ENCODE results near the gene CAMTA1. TPM values are rescaled to one million over a fixed set of nuclear protein-coding genes. Genes with fewer than 3 reads are reported as not detected.

CAMTA1 gene
- total and polyA plus RNA-seq, 4 donors, result 18.0 to 93.5 (median 35.8) TPM

GRCh38 chr1:7575041-7575400 is 789.8 kb downstream of the CAMTA1 start:
- H3K9me3 ChIP-seq (ENCODE audit: control insufficient read depth in 4 of 4, low read length in 3 of 4), result no peaks in the 10 kb centered on the region
- peaks cover 17 to 39% (median 27%) of the 10 kb centered on the region in 4 donors for H3K4me1 ChIP-seq (ENCODE audit: control insufficient read depth in 4 of 4, insufficient read depth in 4 of 4, low read length in 3 of 4)
- H3K27ac ChIP-seq (ENCODE audit: low read depth in 1 of 2, low read length in 2 of 2), result peak overlapping the region; percentile 79 to 88
- no peaks in the 10 kb centered on the region for H3K27me3 ChIP-seq (ENCODE audit: control insufficient read depth in 4 of 4, insufficient read depth in 4 of 4, low read length in 3 of 4)
- TF ChIP-seq RXRA (IDR thresholded peaks at IDR 0.05), result no peak
- no peak for TF ChIP-seq NR2F2 (IDR thresholded peaks at IDR 0.05)
- TF ChIP-seq SP1 (IDR thresholded peaks at IDR 0.05), result no peak
- no peak for TF ChIP-seq EGR1 (IDR thresholded peaks at IDR 0.05; ENCODE audit: low read depth in 2 of 2)
- 85% methylated on average over 2 of the region's 2 CpGs for WGBS
- no peaks in the 10 kb centered on the region for H3K36me3 ChIP-seq (ENCODE audit: control insufficient read depth in 4 of 4, insufficient read depth in 3 of 4, low read depth in 1 of 4, low read length in 3 of 4)
- H3K9ac ChIP-seq (ENCODE audit: low read depth in 1 of 2, low read length in 2 of 2), result no peak overlapping the region
- no peak overlapping the region for H3K4me3 ChIP-seq (ENCODE audit: low read depth in 1 of 3, low read length in 3 of 3)
- DNase-seq (ENCODE audit: low spot score), result no peak

- H3K36me3 ChIP-seq (ENCODE audit: control insufficient read depth in 4 of 4, insufficient read depth in 3 of 4, low read depth in 1 of 4, low read length in 3 of 4), result no peaks in the 10 kb centered on the region
- H3K9me3 ChIP-seq (ENCODE audit: control insufficient read depth in 4 of 4, low read length in 3 of 4), result no peaks in the 10 kb centered on the region
- H3K4me1 ChIP-seq (ENCODE audit: control insufficient read depth in 4 of 4, insufficient read depth in 4 of 4, low read length in 3 of 4), result peaks cover 16 to 29% (median 20%) of the 10 kb centered on the region in 4 donors
- no peak overlapping the region for H3K4me3 ChIP-seq (ENCODE audit: low read depth in 1 of 3, low read length in 3 of 3)
- no peak overlapping the region for H3K9ac ChIP-seq (ENCODE audit: low read depth in 1 of 2, low read length in 2 of 2)
- no peaks in the 10 kb centered on the region for H3K27me3 ChIP-seq (ENCODE audit: control insufficient read depth in 4 of 4, insufficient read depth in 4 of 4, low read length in 3 of 4)
- no peak overlapping the region for H3K27ac ChIP-seq (ENCODE audit: low read depth in 1 of 2, low read length in 2 of 2)
- 60% methylated on average over 14 of the region's 14 CpGs for WGBS
- DNase-seq (ENCODE audit: low spot score), result no peak
- peak; percentile 76 to 79 for TF ChIP-seq RAD21 (IDR thresholded peaks at IDR 0.05)
- no peak for TF ChIP-seq ATF3 (IDR thresholded peaks at IDR 0.05)
- peak; percentile 41 for TF ChIP-seq CTCF (IDR thresholded peaks at IDR 0.05; ENCODE audit: low read depth, low read length, missing input control)
These were observed 791.8 kb downstream of the CAMTA1 start for GRCh38 chr1:7576946-7577657.

- H3K4me1 ChIP-seq (ENCODE audit: control insufficient read depth in 4 of 4, insufficient read depth in 4 of 4, low read length in 3 of 4), result peaks cover 10 to 19% (median 15%) of the 10 kb centered on the region in 4 donors
- no peaks in the 10 kb centered on the region for H3K36me3 ChIP-seq (ENCODE audit: control insufficient read depth in 4 of 4, insufficient read depth in 3 of 4, low read depth in 1 of 4, low read length in 3 of 4)
- no peak for DNase-seq (ENCODE audit: low spot score)
- no peak overlapping the region for H3K4me3 ChIP-seq (ENCODE audit: low read depth in 1 of 3, low read length in 3 of 3)
- TF ChIP-seq NR2F2 (IDR thresholded peaks at IDR 0.05), result no peak
- no peak for TF ChIP-seq JUND (IDR thresholded peaks at IDR 0.05)
- TF ChIP-seq TAF1 (conservative IDR thresholded peaks at IDR 0.05), result no peak
- TF ChIP-seq CTCF (IDR thresholded peaks at IDR 0.05; ENCODE audit: low read depth, low read length, missing input control), result no peak
- no peak for TF ChIP-seq HNF4G (IDR thresholded peaks at IDR 0.05)
- no peak for TF ChIP-seq ATF3 (IDR thresholded peaks at IDR 0.05)
- TF ChIP-seq MAX (IDR thresholded peaks at IDR 0.05), result no peak
- TF ChIP-seq YY1 (IDR thresholded peaks at IDR 0.05), result no peak
- TF ChIP-seq SP1 (IDR thresholded peaks at IDR 0.05), result no peak
- TF ChIP-seq GABPA (IDR thresholded peaks at IDR 0.05 in 1 of 2, conservative IDR thresholded peaks at IDR 0.05 in 1 of 2), result no peak
- TF ChIP-seq REST (IDR thresholded peaks at IDR 0.05), result no peak
- TF ChIP-seq FOXA2 (IDR thresholded peaks at IDR 0.05), result no peak
- no peak for TF ChIP-seq EGR1 (IDR thresholded peaks at IDR 0.05; ENCODE audit: low read depth in 2 of 2)
- TF ChIP-seq RXRA (IDR thresholded peaks at IDR 0.05), result no peak
- TF ChIP-seq HNF4A (conservative IDR thresholded peaks at IDR 0.05), result no peak
- TF ChIP-seq RAD21 (IDR thresholded peaks at IDR 0.05), result no peak
- no peak overlapping the region for H3K27ac ChIP-seq (ENCODE audit: low read depth in 1 of 2, low read length in 2 of 2)
- H3K27me3 ChIP-seq (ENCODE audit: control insufficient read depth in 4 of 4, insufficient read depth in 4 of 4, low read length in 3 of 4), result no peaks in the 10 kb centered on the region
- no peak overlapping the region for H3K9ac ChIP-seq (ENCODE audit: low read depth in 1 of 2, low read length in 2 of 2)
- H3K9me3 ChIP-seq (ENCODE audit: control insufficient read depth in 4 of 4, low read length in 3 of 4), result no peaks in the 10 kb centered on the region
- WGBS, result 94% methylated on average over 15 of the region's 15 CpGs
These were observed 793.0 kb downstream of the CAMTA1 start for GRCh38 chr1:7578206-7578605.

Data from liver (tissue), 9 donors.